K562 (cell line): Measurements from ENCODE around the gene SSR2. TPM values are rescaled to one million over a fixed set of nuclear protein-coding genes. Genes with fewer than 3 reads are reported as not detected.

ENCODE experiments used
- ATF4 ChIP-seq: fragments of 450-650 bp; formaldehyde crosslinking; IDR thresholded peaks from 2 replicates; pipeline ENCODE4 v1.4.0; 2022; ENCODE audit warnings: mild to moderate bottlenecking, moderate library complexity
- CREB1 ChIP-seq, 2 experiments: sonication (generic) in 1 of 2; formaldehyde crosslinking in 1 of 2; IDR thresholded peaks; 2 replicates each; pipeline versions ENCODE4 v1.6.1 to v1.8.0; 2012 to 2022; ENCODE audit warnings: inconsistent platforms in 1 of 2, mild to moderate bottlenecking in 1 of 2, missing genetic modification reagents in 1 of 2, moderate library complexity in 1 of 2
- CREM ChIP-seq: IDR thresholded peaks from 2 replicates; pipeline ENCODE4 v1.6.1; 2014; ENCODE audit warnings: antibody characterized with exemption, low read depth
- CTCFL ChIP-seq: IDR thresholded peaks from 2 replicates; pipeline ENCODE4 v1.6.1; 2011; ENCODE audit warnings: borderline replicate concordance, low read depth, mild to moderate bottlenecking, moderate library complexity, low read length; ENCODE audit not compliant: insufficient read depth, poor library complexity, severe bottlenecking
- CUX1 ChIP-seq: fragments of 200-800 bp; sonication (Bioruptor generic); IDR thresholded peaks from 2 replicates; pipeline ENCODE4 v1.6.1; 2016; ENCODE audit warnings: missing genetic modification characterization, missing compliant biosample characterization
- ELF1 ChIP-seq: fragments of 200-800 bp; sonication (Bioruptor generic); IDR thresholded peaks from 2 replicates; pipeline ENCODE4 v1.6.1; 2016; ENCODE audit warnings: missing genetic modification characterization, missing compliant biosample characterization
- ERF ChIP-seq: fragments of 450-650 bp; formaldehyde crosslinking; IDR thresholded peaks from 2 replicates; pipeline ENCODE4 v1.4.0; 2020; ENCODE audit warnings: mild to moderate bottlenecking, mixed read lengths
- GTF2E2 ChIP-seq: fragments of 200-800 bp; sonication (Bioruptor generic); IDR thresholded peaks from 2 replicates; pipeline ENCODE4 v1.6.1; 2016; ENCODE audit warnings: missing genetic modification characterization, missing compliant biosample characterization
- KAT8 ChIP-seq: fragments of 450-650 bp; IDR thresholded peaks from 2 replicates; pipeline ENCODE4 v1.6.1; 2016; ENCODE audit warnings: low read depth, mild to moderate bottlenecking
- MEF2D ChIP-seq: conservative IDR thresholded peaks from 2 replicates; pipeline ENCODE4 v1.6.1; 2016; ENCODE audit warnings: low read depth, missing genetic modification characterization, missing compliant biosample characterization
- NEUROD1 ChIP-seq: fragments of 150-350 bp; IDR thresholded peaks from 2 replicates; pipeline ENCODE4 v1.6.1; 2014; ENCODE audit warnings: borderline replicate concordance, low read length, low read depth; ENCODE audit not compliant: partially characterized antibody
- POLR2A ChIP-seq: fragments of 450-650 bp; conservative IDR thresholded peaks from 2 replicates; pipeline ENCODE4 v1.6.1; 2016
- POLR3A ChIP-seq: IDR thresholded peaks from 2 replicates; pipeline ENCODE4 v1.6.1; 2011; ENCODE audit warnings: borderline replicate concordance, mild to moderate bottlenecking, moderate library complexity; ENCODE audit not compliant: insufficient read length, insufficient read depth; ENCODE audit errors: extremely low read depth
- SPI1 ChIP-seq: IDR thresholded peaks from 2 replicates; pipeline ENCODE4 v1.6.1; 2011; ENCODE audit warnings: low read depth, low read length, control low read depth, borderline replicate concordance
- TEAD2 ChIP-seq: fragments of 450-650 bp; IDR thresholded peaks from 2 replicates; pipeline ENCODE4 v1.6.1; 2016; ENCODE audit warnings: missing genetic modification characterization, control low read depth, missing compliant biosample characterization
- ZFX ChIP-seq: sonication (generic); formaldehyde crosslinking; IDR thresholded peaks from 2 replicates; pipeline ENCODE4 v1.8.0; 2022; ENCODE audit warnings: mild to moderate bottlenecking, missing genetic modification reagents, moderate library complexity
- ZKSCAN1 ChIP-seq: fragments of 150-350 bp; IDR thresholded peaks from 2 replicates; pipeline ENCODE4 v1.6.1; 2016; ENCODE audit warnings: low read depth, low read length
- ZNF133 ChIP-seq: fragments of 250-450 bp; sonication (Bioruptor Pico); IDR thresholded peaks from 2 replicates; pipeline ENCODE4 v1.4.0; 2020; ENCODE audit warnings: mild to moderate bottlenecking
- ZNF408 ChIP-seq: fragments of 250-450 bp; sonication (Bioruptor Pico); IDR thresholded peaks from 2 replicates; pipeline ENCODE4 v1.4.0; 2020; ENCODE audit warnings: low read depth, mild to moderate bottlenecking, moderate library complexity
- ZNF644 ChIP-seq: fragments of 200-800 bp; sonication (Bioruptor generic); IDR thresholded peaks from 2 replicates; pipeline ENCODE4 v1.6.1; 2016; ENCODE audit warnings: low read depth, missing genetic modification characterization, missing compliant biosample characterization
- polyA plus RNA-seq, 8 experiments: library from polyadenylated mRNA; depleted of rRNA in 4 of 8; stranded (reverse) in 5 of 8; unstranded in 3 of 8; fragments of >200 nt; fragmentation: Nextera tagmentation in 2 of 8; fragmentation: Illumina TruSeq in 1 of 8; extraction: Ambion mirVana in 2 of 8; extraction: Trizol in 1 of 8; gene quantifications; 2 replicates each; pipeline versions ENCODE4 v1.2.1 to v1.2.3, GENCODE V29; 2011 to 2014; ENCODE audit warnings: inconsistent platforms in 1 of 8, missing spikeins in 1 of 8
- total RNA-seq, 7 experiments: library from RNA; depleted of rRNA in 6 of 7; stranded (reverse); fragments of >200 nt in 6 of 7; fragmentation: Illumina TruSeq in 2 of 7; extraction: Trizol in 2 of 7; gene quantifications; 2 replicates each; pipeline versions ENCODE4 v1.2.1 to v1.2.3, GENCODE V29; 2011 to 2021; ENCODE audit warnings: low replicate concordance in 1 of 7

SSR2 gene
- total and polyA plus RNA-seq, 9 of the 15 experiments (the other 6 are each of a cell fraction or from before 2014, with no cell fraction given) = 161 to 411 (median 240) TPM

- TF ChIP-seq CUX1 (CRISPR knock-in tag) = no peak
- no peak for TF ChIP-seq SPI1
- no peak for TF ChIP-seq TEAD2 (tag)
- no peak for TF ChIP-seq ATF4
- TF ChIP-seq CREM = peak; percentile 91
- TF ChIP-seq GTF2E2 (tag) = no peak
- no peak for TF ChIP-seq ERF
- no peak for TF ChIP-seq ZNF408 (CRISPR knock-in tag)
- TF ChIP-seq MEF2D = no peak
- no peak for TF ChIP-seq ZNF644 (tag)
- no peak for TF ChIP-seq ZKSCAN1
- no peak for TF ChIP-seq ZNF133
- peak; percentile 67; the same call in 1 of the 2 replicates for TF ChIP-seq CREB1 (IDR thresholded peaks at IDR 0.05)
- peak; percentile 77; the same call in 1 of the 2 replicates for TF ChIP-seq CREB1 (CRISPR knock-in tag; IDR thresholded peaks at IDR 0.05)
- peak; percentile 89 for TF ChIP-seq ELF1
- no peak for TF ChIP-seq POLR3A
- no peak for TF ChIP-seq CTCFL
- TF ChIP-seq ZFX (CRISPR knock-in tag) = no peak
- TF ChIP-seq POLR2A = peak; percentile 84
- no peak for TF ChIP-seq KAT8
- TF ChIP-seq NEUROD1 = no peak
These were observed at the start of gene SSR2 (continued) for GRCh38 chr1:156020293-156021092.
